Endothelial cell of umbilical vein (primary cell): ENCODE results near the gene ZP2.

Experiments
- EZH2 ChIP-seq: IDR thresholded peaks from 2 replicates; pipeline ENCODE4 v1.6.1; 2012; ENCODE audit warnings: borderline replicate concordance, low read depth, mild to moderate bottlenecking, moderate library complexity, low read length, inconsistent platforms; ENCODE audit not compliant: severe bottlenecking
- GATA2 ChIP-seq: IDR thresholded peaks from 2 replicates; pipeline ENCODE4 v1.7.0; 2011; ENCODE audit warnings: low read depth, mild to moderate bottlenecking, moderate library complexity, mixed read lengths, low read length; ENCODE audit not compliant: insufficient read length, insufficient read depth
- JUN ChIP-seq: IDR thresholded peaks from 2 replicates; pipeline ENCODE4 v1.6.1; 2011; ENCODE audit warnings: borderline replicate concordance, low read depth; ENCODE audit not compliant: insufficient read length, insufficient read depth
- MYC ChIP-seq: IDR thresholded peaks from one replicate; pipeline ENCODE4 v1.6.1; 2011; ENCODE audit warnings: mild to moderate bottlenecking, low read depth, low read length
- POLR2A ChIP-seq: IDR thresholded peaks from 2 replicates; pipeline ENCODE4 v1.6.1; 2012; ENCODE audit warnings: low read depth, mild to moderate bottlenecking, control low read depth, low read length
- POLR2AphosphoS5 ChIP-seq: IDR thresholded peaks from 2 replicates; pipeline ENCODE4 v1.6.1; 2012; ENCODE audit warnings: low read depth, mild to moderate bottlenecking, control low read depth, low read length, moderate library complexity; ENCODE audit not compliant: insufficient read depth
- TF ChIP-seq, protein P1 (sequence below), 2 donors: IDR thresholded peaks; 1 replicate in 1 of 2; 2 replicates in 1 of 2; pipeline ENCODE4 v1.5.1; 2011; ENCODE audit warnings: low read length in 2 of 2, mild to moderate bottlenecking in 2 of 2, moderate library complexity in 2 of 2, control low read depth in 1 of 2, inconsistent platforms in 1 of 2, low read depth in 1 of 2; ENCODE audit not compliant: insufficient read depth in 1 of 2; ENCODE audit errors: extremely low read depth in 1 of 2
- TF ChIP-seq, protein P2 (sequence below): IDR thresholded peaks from 2 replicates; pipeline ENCODE4 v1.6.1; 2011; ENCODE audit not compliant: insufficient read depth, insufficient read length

DNA sequence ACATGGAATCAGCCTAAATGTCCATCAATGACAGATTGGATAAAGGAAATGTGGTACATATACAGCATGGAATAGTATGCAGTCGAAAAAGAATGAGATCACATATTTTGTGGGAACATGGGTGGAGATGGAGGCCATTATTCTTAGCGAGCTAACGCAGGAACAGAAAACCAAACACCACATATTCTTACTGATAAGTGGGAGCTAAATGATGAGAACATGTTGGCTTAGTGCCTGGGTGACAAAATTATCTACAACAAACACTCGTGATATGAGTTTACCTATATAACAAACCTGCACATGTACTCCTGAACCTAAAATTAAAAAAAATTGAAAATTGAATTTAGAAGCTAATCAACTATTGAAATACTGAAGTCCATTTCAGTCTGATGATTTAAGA is 28.3 kb upstream of the ZP2 start:
- TF ChIP-seq POLR2A: no peak
- TF ChIP-seq JUN: no peak
- TF ChIP-seq, protein P1, sequence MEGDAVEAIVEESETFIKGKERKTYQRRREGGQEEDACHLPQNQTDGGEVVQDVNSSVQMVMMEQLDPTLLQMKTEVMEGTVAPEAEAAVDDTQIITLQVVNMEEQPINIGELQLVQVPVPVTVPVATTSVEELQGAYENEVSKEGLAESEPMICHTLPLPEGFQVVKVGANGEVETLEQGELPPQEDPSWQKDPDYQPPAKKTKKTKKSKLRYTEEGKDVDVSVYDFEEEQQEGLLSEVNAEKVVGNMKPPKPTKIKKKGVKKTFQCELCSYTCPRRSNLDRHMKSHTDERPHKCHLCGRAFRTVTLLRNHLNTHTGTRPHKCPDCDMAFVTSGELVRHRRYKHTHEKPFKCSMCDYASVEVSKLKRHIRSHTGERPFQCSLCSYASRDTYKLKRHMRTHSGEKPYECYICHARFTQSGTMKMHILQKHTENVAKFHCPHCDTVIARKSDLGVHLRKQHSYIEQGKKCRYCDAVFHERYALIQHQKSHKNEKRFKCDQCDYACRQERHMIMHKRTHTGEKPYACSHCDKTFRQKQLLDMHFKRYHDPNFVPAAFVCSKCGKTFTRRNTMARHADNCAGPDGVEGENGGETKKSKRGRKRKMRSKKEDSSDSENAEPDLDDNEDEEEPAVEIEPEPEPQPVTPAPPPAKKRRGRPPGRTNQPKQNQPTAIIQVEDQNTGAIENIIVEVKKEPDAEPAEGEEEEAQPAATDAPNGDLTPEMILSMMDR (IDR thresholded peaks at IDR 0.05; ENCODE audit: extremely low read depth in 1 of 2, insufficient read depth in 1 of 2, low read depth in 1 of 2, low read length in 2 of 2): no peak
- no peak for TF ChIP-seq MYC
- no peak for TF ChIP-seq EZH2
- TF ChIP-seq, protein P2, sequence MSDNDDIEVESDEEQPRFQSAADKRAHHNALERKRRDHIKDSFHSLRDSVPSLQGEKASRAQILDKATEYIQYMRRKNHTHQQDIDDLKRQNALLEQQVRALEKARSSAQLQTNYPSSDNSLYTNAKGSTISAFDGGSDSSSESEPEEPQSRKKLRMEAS: no peak
- no peak for TF ChIP-seq POLR2AphosphoS5
- no peak for TF ChIP-seq GATA2
